Measurements from ENCODE around the gene UBXN10. TPM values are rescaled to one million over a fixed set of nuclear protein-coding genes. Genes with fewer than 3 reads are reported as not detected.

UBXN10 gene
- total and polyA plus RNA-seq, 8 donors = 0.31 to 8.0 (median 1.8) TPM

- no peaks in the 10 kb centered on the region for H3K4me1 ChIP-seq
- no peak overlapping the region for H3K4me3 ChIP-seq
- WGBS, 5 donors = 70 to 86% (median 76%) methylated on average over 1 of the region's 1 CpG
- no peak overlapping the region for H3K27ac ChIP-seq
- peaks cover 0 to 7% (median 0%) of the 10 kb centered on the region in 3 donors for H3K27me3 ChIP-seq
- no peaks in the 10 kb centered on the region for H3K36me3 ChIP-seq
- H3K9me3 ChIP-seq = no peaks in the 10 kb centered on the region
- no peak for DNase-seq
- intact Hi-C loops (cut with DNase I; ENCODE audit: low total_unique reads) = no loop called here
- no peak for TF ChIP-seq EP300 (IDR thresholded peaks at IDR 0.05)
- no peak for TF ChIP-seq CTCF (IDR thresholded peaks at IDR 0.05)
- TF ChIP-seq POLR2AphosphoS5 (IDR thresholded peaks at IDR 0.05) = no peak
- TF ChIP-seq POLR2A (IDR thresholded peaks at IDR 0.05) = no peak
Observed at GRCh38 chr1:20137604-20138003, 48.3 kb upstream of the UBXN10 start.

- no peak for TF ChIP-seq EP300 (IDR thresholded peaks at IDR 0.05)
- no peak for TF ChIP-seq POLR2A (IDR thresholded peaks at IDR 0.05)
- TF ChIP-seq POLR2AphosphoS5 (IDR thresholded peaks at IDR 0.05) = no peak
- TF ChIP-seq CTCF (IDR thresholded peaks at IDR 0.05) = no peak
- DNase-seq = no peak
- H3K27me3 ChIP-seq = peaks cover 0 to 13% (median 0%) of the 10 kb centered on the region in 3 donors
- no peaks in the 10 kb centered on the region for H3K36me3 ChIP-seq
- WGBS, 5 donors = 82 to 98% (median 91%) methylated on average over 6 of the region's 6 CpGs
- H3K4me1 ChIP-seq = no peaks in the 10 kb centered on the region
- H3K9me3 ChIP-seq = no peaks in the 10 kb centered on the region
- intact Hi-C loops (cut with DNase I; ENCODE audit: low total_unique reads) = no loop called here
- H3K4me3 ChIP-seq = no peak overlapping the region
- no peak overlapping the region for H3K27ac ChIP-seq
Observed at GRCh38 chr1:20138346-20138745, 47.5 kb upstream of the UBXN10 start.

GRCh38 chr1:20138961-20139550 lies 46.8 kb upstream of the UBXN10 start, which contains the start of gene PLA2G2F:
PLA2G2F (plus strand) TSS chr1:20139323; CDS start chr1:20139428, 105 bp downstream.
- Histone ChIP-seq H3K4me3 (no peak within 1 kb of the TSS), H3K27ac (no peak within 1 kb of the TSS), H3K9me3 (no peaks in the 10 kb centered on the region), H3K36me3 (no peaks in the 10 kb centered on the region), H3K27me3 (peaks cover 0 to 14% (median 0%) of the 10 kb centered on the region in 3 donors), H3K4me1 (no peaks in the 10 kb centered on the region)
- no peak for DNase-seq
- 77 to 90% (median 87%) methylated on average over 5 to 9 of the region's 9 CpGs for WGBS, 5 donors
- intact Hi-C loops (cut with DNase I; ENCODE audit: low total_unique reads) = no loop called here
- TF ChIP-seq POLR2AphosphoS5 (IDR thresholded peaks at IDR 0.05) (no peak), CTCF (IDR thresholded peaks at IDR 0.05) (no peak), POLR2A (IDR thresholded peaks at IDR 0.05) (no peak), EP300 (IDR thresholded peaks at IDR 0.05) (no peak)

GRCh38 chr1:20139776-20140612 lies 45.9 kb upstream of the UBXN10 start:
- H3K4me1 ChIP-seq = no peaks in the 10 kb centered on the region
- WGBS, 5 donors = 79 to 88% (median 87%) methylated on average over 4 to 13 of the region's 13 CpGs
- H3K27me3 ChIP-seq = peaks cover 0 to 20% (median 0%) of the 10 kb centered on the region in 3 donors
- no peak overlapping the region for H3K4me3 ChIP-seq
- no peak for DNase-seq
- intact Hi-C loops (cut with DNase I; ENCODE audit: low total_unique reads) = no loop called here
- H3K36me3 ChIP-seq = no peaks in the 10 kb centered on the region
- no peak overlapping the region for H3K27ac ChIP-seq
- TF ChIP-seq EP300 (IDR thresholded peaks at IDR 0.05) = no peak
- TF ChIP-seq POLR2A (IDR thresholded peaks at IDR 0.05) = no peak
- TF ChIP-seq CTCF (IDR thresholded peaks at IDR 0.05) = no peak
- TF ChIP-seq POLR2AphosphoS5 (IDR thresholded peaks at IDR 0.05) = no peak
- no peaks in the 10 kb centered on the region for H3K9me3 ChIP-seq
